A549 (cell line): ENCODE results near the gene HIC1. TPM values are rescaled to one million over a fixed set of nuclear protein-coding genes. Genes with fewer than 3 reads are reported as not detected.

Experiments
- ATAC-seq, 2 experiments: fragments of 200-7000 bp in 1 of 2; fragments of >200 bp in 1 of 2; cut with Nextera tagmentation in 1 of 2; cut with Tn5 transposase in 1 of 2; 3 replicates each; pipeline versions ENCODE4 v1.8.0 to v1.9.1; 2018 to 2020; ENCODE audit warnings: mild to moderate bottlenecking in 1 of 2, moderate library complexity in 1 of 2
- CTCF ChIA-PET: fragments of 300-600 bp; sonication (Branson Sonifier 250); formaldehyde crosslinking; extraction: SDS; loops from one replicate; lab custom pipeline; 2021; ENCODE audit warnings: antibody characterized with exemption, inconsistent platforms; lab: Yijun Ruan, JAX
- POLR2A ChIA-PET: fragments of 350-600 bp; formaldehyde crosslinking; extraction: SDS; loops from one replicate; lab custom pipeline; 2021; ENCODE audit warnings: antibody characterized with exemption, inconsistent platforms; lab: Yijun Ruan, JAX
- DNase-seq, 2 experiments: peaks; one replicate each; pipeline versions ENCODE4 v3.0.0 to v3.0.0-alpha.2; 2011 to 2016; ENCODE audit warnings: low read depth in 1 of 2, low spot score in 1 of 2
- FAIRE-seq: peaks from 2 replicates; lab custom pipeline; 2011; peaks lifted over from hg19 to GRCh38; lab: Jason Lieb, UNC
- H3K27ac ChIP-seq, 2 experiments: fragments of >200 bp; sonication (Bioruptor Twin); formaldehyde crosslinking; 3 replicates each; pipeline ENCODE4 v1.5.1; 2016 to 2017
- H3K4me1 ChIP-seq: fragments of >200 bp; sonication (Bioruptor Twin); formaldehyde crosslinking; 3 replicates; pipeline ENCODE4 v1.6.1; 2016
- H3K4me2 ChIP-seq: fragments of >200 bp; sonication (Bioruptor Twin); formaldehyde crosslinking; 3 replicates; pipeline ENCODE4 v1.6.1; 2016
- H3K4me3 ChIP-seq: fragments of >200 bp; sonication (Bioruptor Twin); formaldehyde crosslinking; 3 replicates; pipeline ENCODE4 v1.5.1; 2016
- H3K9me3 ChIP-seq: fragments of >200 bp; sonication (Bioruptor Twin); formaldehyde crosslinking; 3 replicates; pipeline ENCODE4 v1.6.1; 2016
- BCL3 ChIP-seq: fragments of >200 bp; sonication (Bioruptor Twin); formaldehyde crosslinking; IDR thresholded peaks from 3 replicates; pipeline ENCODE4 v1.6.1; 2016
- BHLHE40 ChIP-seq: IDR thresholded peaks from 2 replicates; pipeline ENCODE4 v1.6.1; 2012; ENCODE audit warnings: low read depth, low read length, inconsistent platforms
- CHD2 ChIP-seq: fragments of 150-350 bp; IDR thresholded peaks from 2 replicates; pipeline ENCODE4 v1.6.1; 2014; ENCODE audit warnings: low read length; ENCODE audit not compliant: partially characterized antibody
- ELK1 ChIP-seq: fragments of 150-350 bp; IDR thresholded peaks from 2 replicates; pipeline ENCODE4 v1.6.1; 2014; ENCODE audit warnings: low read depth, mild to moderate bottlenecking, low read length
- FOXS1 ChIP-seq: fragments of 250-450 bp; sonication (Bioruptor Pico); IDR thresholded peaks from 2 replicates; pipeline ENCODE4 v1.5.0; 2020; ENCODE audit warnings: mild to moderate bottlenecking, moderate library complexity
- HEYL ChIP-seq: fragments of 250-450 bp; sonication (Bioruptor Pico); IDR thresholded peaks from 2 replicates; pipeline ENCODE4 v1.8.0; 2021; ENCODE audit warnings: mild to moderate bottlenecking, moderate library complexity
- HOXB13 ChIP-seq: fragments of 250-450 bp; sonication (Bioruptor Pico); IDR thresholded peaks from 2 replicates; pipeline ENCODE4 v1.5.0; 2020; ENCODE audit warnings: low read depth, mild to moderate bottlenecking, moderate library complexity
- JUN ChIP-seq, 2 experiments: fragments of >200 bp; sonication (Bioruptor Twin); formaldehyde crosslinking; IDR thresholded peaks; 2 replicates in 1 of 2; 3 replicates in 1 of 2; pipeline ENCODE4 v1.6.1; 2016 to 2017
- JUNB ChIP-seq: fragments of >200 bp; sonication (Bioruptor Twin); formaldehyde crosslinking; IDR thresholded peaks from 2 replicates; pipeline ENCODE4 v1.6.1; 2016
- MAFK ChIP-seq: fragments of 450-650 bp; IDR thresholded peaks from 2 replicates; pipeline ENCODE4 v1.6.1; 2014; ENCODE audit not compliant: partially characterized antibody
- MAX ChIP-seq: IDR thresholded peaks from 2 replicates; pipeline ENCODE4 v1.6.1; 2012
- MAZ ChIP-seq: fragments of 150-350 bp; IDR thresholded peaks from 2 replicates; pipeline ENCODE4 v1.6.1; 2014; ENCODE audit warnings: antibody characterized with exemption, low read depth, low read length, borderline replicate concordance
- PBX3 ChIP-seq: IDR thresholded peaks from 2 replicates; pipeline ENCODE4 v1.6.1; 2012
- PHF8 ChIP-seq: fragments of 200-600 bp; sonication (generic); IDR thresholded peaks from 2 replicates; pipeline ENCODE4 v1.6.1; 2016; ENCODE audit warnings: low read depth, mild to moderate bottlenecking, antibody characterized with exemption, moderate library complexity, borderline replicate concordance
- RARB ChIP-seq: fragments of 250-450 bp; sonication (Bioruptor Pico); IDR thresholded peaks from 2 replicates; pipeline ENCODE4 v1.8.0; 2021; ENCODE audit warnings: mild to moderate bottlenecking, moderate library complexity
- RFX5 ChIP-seq: fragments of 450-650 bp; IDR thresholded peaks from 2 replicates; pipeline ENCODE4 v1.7.1; 2014; ENCODE audit warnings: antibody characterized with exemption, mild to moderate bottlenecking, moderate library complexity
- ZFP36 ChIP-seq: fragments of 450-650 bp; IDR thresholded peaks from 2 replicates; pipeline ENCODE4 v1.6.1; 2014; ENCODE audit warnings: borderline replicate concordance; ENCODE audit not compliant: partially characterized antibody
- WGBS: methylation state at CpG from one replicate; pipeline ENCODE4 v1.1.6; 2017; ENCODE audit errors: missing lambda C conversion rate; 5-methylcytosine and 5-hydroxymethylcytosine counted together
- polyA plus RNA-seq, 4 experiments: library from polyadenylated mRNA; depleted of rRNA in 3 of 4; stranded (reverse); fragments of >200 nt; fragmentation: RNase III in 1 of 4; extraction: RNeasy Plus Mini Kit Qiagen cat#74134 plus additional on column Dnase treatment in 1 of 4; gene quantifications; 2 replicates in 3 of 4; 3 replicates in 1 of 4; pipeline ENCODE4 v1.2.3, GENCODE V29; 2011 to 2017

HIC1 gene
- polyA plus RNA-seq, 2 of the 4 experiments (the other 2 are of a cell fraction), result 0.13 to 1.3 TPM

- WGBS, result 88% methylated on average over 21 of the region's 21 CpGs
- ATAC-seq, result no peak
- no peak overlapping the region for H3K27ac ChIP-seq
- CTCF ChIA-PET, result interaction anchor here (0.7 to 9.1 kb wide), 10 partner anchors 9 to 225 kb away, joined by 3 to 492 read pairs (median 10); partner anchors contain the start of genes OVCA2 and RTN4RL1
- no peaks in the 10 kb centered on the region for H3K9me3 ChIP-seq
- DNase-seq, result no peak
- no peak overlapping the region for H3K4me3 ChIP-seq
- TF ChIP-seq MAX, result no peak
- no peak for TF ChIP-seq PBX3
- TF ChIP-seq JUN (IDR thresholded peaks at IDR 0.05), result no peak
- no peak for FAIRE-seq
- POLR2A ChIA-PET, result no interaction called here
- no peak overlapping the region for H3K4me2 ChIP-seq
- no peaks in the 10 kb centered on the region for H3K4me1 ChIP-seq
Observed at GRCh38 chr17:2060681-2061440, 6.0 kb downstream of the HIC1 start.

GRCh38 chr17:2061441-2061958 lies 6.6 kb downstream of the HIC1 start:
- H3K4me2 ChIP-seq, result no peak overlapping the region
- TF ChIP-seq BCL3, result no peak
- TF ChIP-seq JUNB, result no peak
- TF ChIP-seq MAFK, result no peak
- no peak for TF ChIP-seq FOXS1
- TF ChIP-seq CHD2, result no peak
- TF ChIP-seq HOXB13, result no peak
- no peak for ATAC-seq
- 86% methylated on average over 16 of the region's 17 CpGs for WGBS
- H3K9me3 ChIP-seq, result no peaks in the 10 kb centered on the region
- no peak for FAIRE-seq
- POLR2A ChIA-PET, result no interaction called here
- no peak overlapping the region for H3K27ac ChIP-seq
- no peaks in the 10 kb centered on the region for H3K4me1 ChIP-seq
- no peak overlapping the region for H3K4me3 ChIP-seq
- no peak for DNase-seq
- CTCF ChIA-PET, result interaction anchor here (0.6 to 16.6 kb wide), 5 partner anchors 5 to 224 kb away, joined by 3 to 217 read pairs (median 128); partner anchors contain the start of genes HIC1 and OVCA2

GRCh38 chr17:2062571-2063183 lies 7.8 kb downstream of the HIC1 start:
- H3K9me3 ChIP-seq, result no peaks in the 10 kb centered on the region
- WGBS, result 76% methylated on average over 11 of the region's 11 CpGs
- ATAC-seq, result no peak
- H3K4me2 ChIP-seq, result no peak overlapping the region
- DNase-seq, result no peak
- CTCF ChIA-PET, result interaction anchor here (1.2 to 16.6 kb wide), 4 partner anchors 6 to 219 kb away, joined by 3 to 217 read pairs (median 61); partner anchors contain the start of gene HIC1
- no peaks in the 10 kb centered on the region for H3K4me1 ChIP-seq
- no peak for FAIRE-seq
- no peak overlapping the region for H3K4me3 ChIP-seq
- POLR2A ChIA-PET, result no interaction called here
- H3K27ac ChIP-seq, result no peak overlapping the region
- TF ChIP-seq HEYL (CRISPR knock-in tag) (no peak), MAZ (no peak), CHD2 (no peak), BHLHE40 (no peak)

- DNase-seq, result no peak
- ATAC-seq, result no peak
Observed at GRCh38 chr17:2063261-2064146, 8.6 kb downstream of the HIC1 start.

More at GRCh38 chr17:2063261-2064146, 8.6 kb downstream of the HIC1 start:
- no peak overlapping the region for H3K4me3 ChIP-seq
- H3K9me3 ChIP-seq, result no peaks in the 10 kb centered on the region
- no peak for FAIRE-seq
- no peak overlapping the region for H3K27ac ChIP-seq
- 85% methylated on average over 16 of the region's 16 CpGs for WGBS
- no peak overlapping the region for H3K4me2 ChIP-seq
- ChIA-PET CTCF (interaction anchor here (1.2 to 16.6 kb wide), 9 partner anchors 7 to 218 kb away, joined by 3 to 217 read pairs (median 7); partner anchors contain the start of gene HIC1), POLR2A (no interaction called here)
- no peaks in the 10 kb centered on the region for H3K4me1 ChIP-seq
- TF ChIP-seq ELK1 (no peak), RARB (CRISPR knock-in tag) (no peak), PBX3 (no peak), RFX5 (no peak), ZFP36 (no peak), HOXB13 (no peak), PHF8 (no peak), HEYL (CRISPR knock-in tag) (no peak)
